HL-60 (cell line): ENCODE data around the gene ADISSP.
A peak's percentile ranks its signal among the peaks of the same experiment; 100 is the strongest.

ENCODE experiments used
- DNase-seq, 2 experiments: peaks; one replicate each; pipeline ENCODE4 v3.0.0-alpha.2; 2010 to 2020; ENCODE audit warnings: low read depth in 1 of 2, low spot score in 1 of 2
- H3K27ac ChIP-seq: fragments of 250-450 bp; sonication (Bioruptor Pico); replicated peaks from 2 replicates; pipeline ENCODE4 v1.5.1; 2020; ENCODE audit warnings: mild to moderate bottlenecking, moderate library complexity
- H3K27me3 ChIP-seq: fragments of 250-450 bp; sonication (Bioruptor Pico); 2 replicates; pipeline ENCODE4 v1.5.1; 2021; ENCODE audit warnings: mild to moderate bottlenecking, moderate library complexity; ENCODE audit not compliant: insufficient read depth, poor library complexity, severe bottlenecking
- H3K4me3 ChIP-seq: replicated peaks from 2 replicates; pipeline ENCODE4 v1.5.1; 2011; ENCODE audit warnings: mild to moderate bottlenecking, control low read depth, low read length; ENCODE audit not compliant: insufficient read depth
- GABPA ChIP-seq: IDR thresholded peaks from 2 replicates; pipeline ENCODE4 v1.6.1; 2012; ENCODE audit warnings: low read depth
- POLR2AphosphoS5 ChIP-seq: IDR thresholded peaks from 2 replicates; pipeline ENCODE4 v1.6.1; 2012; ENCODE audit warnings: low read depth
- SPI1 ChIP-seq: IDR thresholded peaks from 2 replicates; pipeline ENCODE4 v1.6.1; 2012; ENCODE audit warnings: low read depth, mild to moderate bottlenecking, borderline replicate concordance
- TF ChIP-seq, protein P1 (sequence below): IDR thresholded peaks from one replicate; pipeline ENCODE4 v1.5.1; 2011; ENCODE audit warnings: low read length, control low read depth, inconsistent platforms; ENCODE audit not compliant: insufficient read depth
- TF ChIP-seq, protein P2 (sequence below): IDR thresholded peaks from 2 replicates; pipeline ENCODE4 v1.6.1; 2012; ENCODE audit warnings: low read depth; ENCODE audit not compliant: insufficient replicate concordance

Gene ADISSP

DNA sequence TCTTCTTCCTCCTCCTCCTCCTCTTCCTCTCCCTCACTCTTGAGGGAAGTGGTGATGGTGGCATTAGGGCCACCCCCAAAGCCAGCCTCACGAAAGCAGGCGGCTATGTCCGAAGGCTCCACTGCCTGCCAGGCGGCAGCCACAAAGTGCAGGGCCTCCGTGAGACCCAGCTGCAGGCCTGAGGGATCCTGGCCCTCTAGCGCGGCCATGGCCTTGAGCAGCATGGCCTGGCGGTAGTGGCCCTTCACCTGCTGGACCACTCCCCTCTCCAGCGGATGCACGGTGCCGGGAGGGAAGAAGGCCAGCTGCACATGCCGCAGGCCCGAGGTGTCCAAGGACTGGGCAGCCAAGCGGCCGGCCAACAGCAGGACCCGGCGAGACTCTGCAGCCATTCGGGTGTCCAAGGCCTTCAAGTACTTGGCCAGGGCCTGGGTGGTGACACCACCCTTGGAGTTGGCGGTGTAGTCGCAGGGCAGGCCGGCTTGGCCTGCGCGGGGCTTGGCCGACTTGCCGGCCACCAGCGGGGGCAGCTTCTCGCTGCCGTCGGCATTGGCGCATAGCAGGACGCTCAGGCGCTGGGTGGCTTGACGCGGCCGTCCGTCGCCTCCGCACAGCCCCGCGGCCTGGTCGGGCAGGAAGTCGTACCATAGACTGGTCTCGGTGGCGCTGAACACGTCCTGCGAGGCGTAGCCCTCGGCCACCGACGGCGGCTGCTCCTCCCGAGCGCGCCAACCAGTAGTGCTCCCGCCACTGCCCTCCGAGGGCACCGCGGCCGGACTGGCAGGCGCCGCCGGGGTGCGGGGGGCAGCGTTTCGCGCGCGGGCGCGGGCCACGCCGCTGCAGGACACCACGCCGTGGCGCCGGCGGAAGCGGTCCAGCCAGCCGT, 17.9 kb upstream of the ADISSP start:
- TF ChIP-seq POLR2AphosphoS5 (0 out of 2 replicates have a peak, but pooled peaks have one; percentile 17), SPI1 (no peak)
- TF ChIP-seq, protein P1, sequence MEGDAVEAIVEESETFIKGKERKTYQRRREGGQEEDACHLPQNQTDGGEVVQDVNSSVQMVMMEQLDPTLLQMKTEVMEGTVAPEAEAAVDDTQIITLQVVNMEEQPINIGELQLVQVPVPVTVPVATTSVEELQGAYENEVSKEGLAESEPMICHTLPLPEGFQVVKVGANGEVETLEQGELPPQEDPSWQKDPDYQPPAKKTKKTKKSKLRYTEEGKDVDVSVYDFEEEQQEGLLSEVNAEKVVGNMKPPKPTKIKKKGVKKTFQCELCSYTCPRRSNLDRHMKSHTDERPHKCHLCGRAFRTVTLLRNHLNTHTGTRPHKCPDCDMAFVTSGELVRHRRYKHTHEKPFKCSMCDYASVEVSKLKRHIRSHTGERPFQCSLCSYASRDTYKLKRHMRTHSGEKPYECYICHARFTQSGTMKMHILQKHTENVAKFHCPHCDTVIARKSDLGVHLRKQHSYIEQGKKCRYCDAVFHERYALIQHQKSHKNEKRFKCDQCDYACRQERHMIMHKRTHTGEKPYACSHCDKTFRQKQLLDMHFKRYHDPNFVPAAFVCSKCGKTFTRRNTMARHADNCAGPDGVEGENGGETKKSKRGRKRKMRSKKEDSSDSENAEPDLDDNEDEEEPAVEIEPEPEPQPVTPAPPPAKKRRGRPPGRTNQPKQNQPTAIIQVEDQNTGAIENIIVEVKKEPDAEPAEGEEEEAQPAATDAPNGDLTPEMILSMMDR: no peak
- DNase-seq: no peak
- H3K4me3 ChIP-seq: peak overlapping the region; percentile 46
- no peak overlapping the region for H3K27ac ChIP-seq
- H3K27me3 ChIP-seq: no peaks in the 10 kb centered on the region

DNA sequence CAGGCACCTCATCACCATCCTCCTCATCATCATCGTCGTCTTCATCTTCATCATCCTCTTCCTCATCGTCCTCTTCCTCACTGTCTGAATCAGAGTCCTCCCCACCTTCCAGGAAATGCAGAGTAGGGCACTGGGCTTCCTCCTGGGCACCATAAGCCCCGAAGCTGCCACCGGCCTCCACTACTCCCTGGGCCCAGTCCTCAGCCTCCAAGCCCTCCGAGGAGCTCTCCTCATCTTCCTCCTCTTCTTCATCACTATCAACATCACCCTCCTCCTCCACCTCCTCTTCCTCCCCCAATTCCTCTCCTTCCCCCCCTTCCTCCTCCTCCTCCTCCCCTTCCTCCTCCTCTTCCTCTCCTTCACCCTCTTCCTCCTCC, 17.3 kb upstream of the ADISSP start:
- Histone ChIP-seq H3K27me3 (peaks cover 3% of the 10 kb centered on the region), H3K4me3 (no peak overlapping the region), H3K27ac (no peak overlapping the region)
- no peak for DNase-seq
- TF ChIP-seq SPI1: no peak
- TF ChIP-seq, protein P2, sequence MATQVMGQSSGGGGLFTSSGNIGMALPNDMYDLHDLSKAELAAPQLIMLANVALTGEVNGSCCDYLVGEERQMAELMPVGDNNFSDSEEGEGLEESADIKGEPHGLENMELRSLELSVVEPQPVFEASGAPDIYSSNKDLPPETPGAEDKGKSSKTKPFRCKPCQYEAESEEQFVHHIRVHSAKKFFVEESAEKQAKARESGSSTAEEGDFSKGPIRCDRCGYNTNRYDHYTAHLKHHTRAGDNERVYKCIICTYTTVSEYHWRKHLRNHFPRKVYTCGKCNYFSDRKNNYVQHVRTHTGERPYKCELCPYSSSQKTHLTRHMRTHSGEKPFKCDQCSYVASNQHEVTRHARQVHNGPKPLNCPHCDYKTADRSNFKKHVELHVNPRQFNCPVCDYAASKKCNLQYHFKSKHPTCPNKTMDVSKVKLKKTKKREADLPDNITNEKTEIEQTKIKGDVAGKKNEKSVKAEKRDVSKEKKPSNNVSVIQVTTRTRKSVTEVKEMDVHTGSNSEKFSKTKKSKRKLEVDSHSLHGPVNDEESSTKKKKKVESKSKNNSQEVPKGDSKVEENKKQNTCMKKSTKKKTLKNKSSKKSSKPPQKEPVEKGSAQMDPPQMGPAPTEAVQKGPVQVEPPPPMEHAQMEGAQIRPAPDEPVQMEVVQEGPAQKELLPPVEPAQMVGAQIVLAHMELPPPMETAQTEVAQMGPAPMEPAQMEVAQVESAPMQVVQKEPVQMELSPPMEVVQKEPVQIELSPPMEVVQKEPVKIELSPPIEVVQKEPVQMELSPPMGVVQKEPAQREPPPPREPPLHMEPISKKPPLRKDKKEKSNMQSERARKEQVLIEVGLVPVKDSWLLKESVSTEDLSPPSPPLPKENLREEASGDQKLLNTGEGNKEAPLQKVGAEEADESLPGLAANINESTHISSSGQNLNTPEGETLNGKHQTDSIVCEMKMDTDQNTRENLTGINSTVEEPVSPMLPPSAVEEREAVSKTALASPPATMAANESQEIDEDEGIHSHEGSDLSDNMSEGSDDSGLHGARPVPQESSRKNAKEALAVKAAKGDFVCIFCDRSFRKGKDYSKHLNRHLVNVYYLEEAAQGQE: no peak
- peak; percentile 46; the same call in 1 of the 2 replicates for TF ChIP-seq POLR2AphosphoS5
- TF ChIP-seq, protein P1: no peak
- no peak for TF ChIP-seq GABPA

DNA sequence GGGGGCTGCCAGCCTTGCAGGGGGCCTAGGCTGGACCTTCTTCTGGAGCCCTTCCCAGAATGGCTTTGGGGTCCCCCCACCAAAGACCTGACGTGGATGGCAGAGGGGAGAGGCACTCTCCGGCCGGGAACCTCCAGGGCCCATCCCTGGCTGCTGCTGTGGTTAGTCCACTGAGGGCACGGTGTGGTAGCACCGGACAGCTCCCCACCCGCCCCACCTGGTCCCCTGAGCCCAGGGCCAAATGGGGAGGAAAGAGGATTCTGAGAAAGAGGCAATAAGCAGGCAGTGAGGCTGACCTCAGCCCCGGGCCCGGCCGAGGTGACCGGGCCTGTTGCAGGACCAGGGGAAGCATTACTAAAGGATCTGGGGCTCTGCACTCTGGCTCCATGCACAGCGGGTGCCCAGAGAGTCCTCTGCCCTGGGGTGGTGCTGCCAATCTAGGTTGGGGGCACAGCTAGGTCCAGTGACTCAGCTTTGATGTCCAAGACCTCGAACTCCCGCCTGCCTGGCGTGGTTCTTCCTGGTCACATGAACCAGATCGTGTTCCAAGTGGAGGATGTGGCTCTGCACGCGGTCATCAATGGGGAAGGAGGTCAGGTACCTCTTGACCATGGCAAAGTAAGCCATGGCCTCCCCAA, 16.8 kb upstream of the ADISSP start:
- Histone ChIP-seq H3K27me3 (peaks cover 8% of the 10 kb centered on the region), H3K4me3 (no peak overlapping the region), H3K27ac (no peak overlapping the region)
- TF ChIP-seq, protein P1: no peak
- TF ChIP-seq, protein P2: peak; percentile 77
- no peak for TF ChIP-seq GABPA
- no peak for DNase-seq
